Caco-2 (cell line): ENCODE data around the gene IFT81. TPM values are rescaled to one million over a fixed set of nuclear protein-coding genes. Genes with fewer than 3 reads are reported as not detected.

Source experiments
- BruUV-seq: library from RNA; stranded (reverse); fragments of 400-500 nt; replicated peaks from 2 replicates; lab custom pipeline; 2021; lab: Mats Ljungman, UMichigan
- CTCF ChIA-PET: fragments of 300-600 bp; sonication (Branson Sonifier 250); formaldehyde crosslinking; loops from one replicate; lab custom pipeline; 2022; ENCODE audit warnings: antibody characterized with exemption; lab: Charles Lee
- POLR2A ChIA-PET: fragments of 300-600 bp; sonication (Branson Sonifier 250); formaldehyde crosslinking; loops from one replicate; lab custom pipeline; 2022; ENCODE audit warnings: antibody characterized with exemption; lab: Charles Lee
- DNase-seq, 2 experiments: peaks; one replicate each; pipeline versions ENCODE4 v3.0.0 to v3.0.0-alpha.2; 2020 to 2022
- H3K27me3 ChIP-seq: replicated peaks from 2 replicates; pipeline ENCODE4 v1.6.0; 2011; ENCODE audit warnings: low read length; ENCODE audit not compliant: control insufficient read depth, insufficient read depth
- H3K36me3 ChIP-seq: 2 replicates; pipeline ENCODE4 v1.5.1; 2011; ENCODE audit warnings: low read length; ENCODE audit not compliant: control insufficient read depth, insufficient read depth
- H3K4me1 ChIP-seq: fragments of 250-450 bp; sonication (Bioruptor Pico); 2 replicates; pipeline ENCODE4 v1.5.1; 2020; ENCODE audit warnings: mild to moderate bottlenecking
- H3K4me3 ChIP-seq: 2 replicates; pipeline ENCODE4 v1.5.1; 2011; ENCODE audit warnings: low read depth, mild to moderate bottlenecking, control low read depth, low read length
- H3K9me3 ChIP-seq: fragments of 250-450 bp; sonication (Bioruptor Pico); 2 replicates; pipeline ENCODE4 v1.5.1; 2020; ENCODE audit warnings: mild to moderate bottlenecking, moderate library complexity
- H3K27ac Mint-ChIP-seq: one replicate; pipeline ENCODE4 v1.8.0; 2022; ENCODE audit warnings: mixed read lengths; ENCODE audit not compliant: unreplicated experiment
- H3K27me3 Mint-ChIP-seq: one replicate; pipeline ENCODE4 v1.8.0; 2022; ENCODE audit warnings: mixed read lengths; ENCODE audit not compliant: insufficient read depth, unreplicated experiment
- H3K36me3 Mint-ChIP-seq: one replicate; pipeline ENCODE4 v1.8.0; 2022; ENCODE audit warnings: mild to moderate bottlenecking, mixed read lengths; ENCODE audit not compliant: insufficient read depth, unreplicated experiment
- H3K4me1 Mint-ChIP-seq: one replicate; pipeline ENCODE4 v1.8.0; 2022; ENCODE audit warnings: low read depth, mixed read lengths; ENCODE audit not compliant: unreplicated experiment
- H3K4me3 Mint-ChIP-seq: one replicate; pipeline ENCODE4 v1.8.0; 2022; ENCODE audit warnings: mild to moderate bottlenecking, moderate library complexity, mixed read lengths; ENCODE audit not compliant: unreplicated experiment
- H3K9me3 Mint-ChIP-seq: one replicate; pipeline ENCODE4 v1.8.0; 2022; ENCODE audit warnings: mixed read lengths; ENCODE audit not compliant: unreplicated experiment
- CTCF ChIP-seq, 2 experiments: fragments of 200-600 bp in 1 of 2; IDR thresholded peaks; 1 replicate in 1 of 2; 2 replicates in 1 of 2; pipeline versions ENCODE4 v1.5.1 to v1.8.0; 2011 to 2022; ENCODE audit warnings: antibody characterized with exemption in 1 of 2, control low read depth in 1 of 2, inconsistent platforms in 1 of 2, low read depth in 1 of 2, low read length in 1 of 2, mild to moderate bottlenecking in 1 of 2, moderate library complexity in 1 of 2; ENCODE audit not compliant: insufficient read depth in 1 of 2, severe bottlenecking in 1 of 2, unreplicated experiment in 1 of 2
- intact Hi-C: fragments of 100-400 bp; cut with micrococcal nuclease; formaldehyde crosslinking; loops from one replicate; pipeline ENCODE4 v1.10.0; 2022; ENCODE audit not compliant: unreplicated experiment
- total RNA-seq: library from RNA; stranded (reverse); gene quantifications from 2 replicates; pipeline ENCODE4 v1.2.3, GENCODE V29; 2022

IFT81 gene
- total RNA-seq, 1 experiment from 2014 or later: 5.9 TPM

- Mint-ChIP-seq H3K9me3 (no peaks in the 10 kb centered on the region), H3K4me3 (no peak overlapping the region), H3K27me3 (no peaks in the 10 kb centered on the region), H3K27ac (no peak overlapping the region), H3K36me3 (peaks cover 10% of the 10 kb centered on the region), H3K4me1 (peaks cover 14% of the 10 kb centered on the region)
- intact Hi-C loops: no loop called here
- DNase-seq: no peak
- no peak for TF ChIP-seq CTCF (IDR thresholded peaks at IDR 0.05; ENCODE audit: insufficient read depth in 1 of 2, low read depth in 1 of 2, low read length in 1 of 2, severe bottlenecking in 1 of 2, unreplicated experiment in 1 of 2)
- Histone ChIP-seq H3K27me3 (no peaks in the 10 kb centered on the region), H3K9me3 (no peaks in the 10 kb centered on the region), H3K4me3 (no peak overlapping the region), H3K36me3 (no peaks in the 10 kb centered on the region), H3K4me1 (peaks cover 26% of the 10 kb centered on the region)
- ChIA-PET POLR2A (no interaction called here), CTCF (interaction anchor here (0.6 kb wide), 1 partner anchor 9 kb away, joined by 3 read pairs; no protein-coding TSS in a partner anchor)
- BruUV-seq: no TSS peak
Measured at GRCh38 chr12:110105159-110105558, 19.0 kb upstream of the IFT81 start.

- H3K36me3 ChIP-seq: no peaks in the 10 kb centered on the region
- H3K4me3 Mint-ChIP-seq: no peak overlapping the region
- ChIA-PET POLR2A (no interaction called here), CTCF (no interaction called here)
- no TSS peak for BruUV-seq
- no peaks in the 10 kb centered on the region for H3K9me3 ChIP-seq
- no peak for TF ChIP-seq CTCF (IDR thresholded peaks at IDR 0.05; ENCODE audit: insufficient read depth in 1 of 2, low read depth in 1 of 2, low read length in 1 of 2, severe bottlenecking in 1 of 2, unreplicated experiment in 1 of 2)
- peaks cover 23% of the 10 kb centered on the region for H3K4me1 ChIP-seq
- no peaks in the 10 kb centered on the region for H3K27me3 Mint-ChIP-seq
- H3K27me3 ChIP-seq: no peaks in the 10 kb centered on the region
- no peak for DNase-seq
- H3K9me3 Mint-ChIP-seq: no peaks in the 10 kb centered on the region
- peaks cover 10% of the 10 kb centered on the region for H3K36me3 Mint-ChIP-seq
- intact Hi-C loops: no loop called here
- no peak overlapping the region for H3K27ac Mint-ChIP-seq
- H3K4me1 Mint-ChIP-seq: peaks cover 14% of the 10 kb centered on the region
- no peak overlapping the region for H3K4me3 ChIP-seq
Measured at GRCh38 chr12:110105986-110106385, 18.2 kb upstream of the IFT81 start.

GRCh38 chr12:110107369-110108281 lies 16.5 kb upstream of the IFT81 start:
- DNase-seq: no peak
- CTCF ChIA-PET: no interaction called here
- Histone ChIP-seq H3K36me3 (no peaks in the 10 kb centered on the region), H3K4me1 (peaks cover 23% of the 10 kb centered on the region), H3K27me3 (no peaks in the 10 kb centered on the region), H3K9me3 (peaks cover 5% of the 10 kb centered on the region; the same call in 1 of the 2 replicates), H3K4me3 (no peak overlapping the region)
- BruUV-seq: no TSS peak
- Mint-ChIP-seq H3K27me3 (no peaks in the 10 kb centered on the region), H3K27ac (no peak overlapping the region), H3K4me1 (peaks cover 14% of the 10 kb centered on the region), H3K36me3 (peaks cover 5% of the 10 kb centered on the region), H3K9me3 (no peaks in the 10 kb centered on the region), H3K4me3 (no peak overlapping the region)
- intact Hi-C loops: no loop called here
- no peak for TF ChIP-seq CTCF (IDR thresholded peaks at IDR 0.05; ENCODE audit: insufficient read depth in 1 of 2, low read depth in 1 of 2, low read length in 1 of 2, severe bottlenecking in 1 of 2, unreplicated experiment in 1 of 2)
- POLR2A ChIA-PET: interaction anchor here (0.6 kb wide), 1 partner anchor 21 kb away, joined by 4 read pairs; no protein-coding TSS in a partner anchor
